ENCODE results near the gene JAKMIP2. TPM values are rescaled to one million over a fixed set of nuclear protein-coding genes. Genes with fewer than 3 reads are reported as not detected.

JAKMIP2 gene
- total and polyA plus RNA-seq, 10 of the 15 experiments (the other 5 are each of a cell fraction or from before 2014, with no cell fraction given): 0.51 to 1.8 (median 0.89) TPM

DNA sequence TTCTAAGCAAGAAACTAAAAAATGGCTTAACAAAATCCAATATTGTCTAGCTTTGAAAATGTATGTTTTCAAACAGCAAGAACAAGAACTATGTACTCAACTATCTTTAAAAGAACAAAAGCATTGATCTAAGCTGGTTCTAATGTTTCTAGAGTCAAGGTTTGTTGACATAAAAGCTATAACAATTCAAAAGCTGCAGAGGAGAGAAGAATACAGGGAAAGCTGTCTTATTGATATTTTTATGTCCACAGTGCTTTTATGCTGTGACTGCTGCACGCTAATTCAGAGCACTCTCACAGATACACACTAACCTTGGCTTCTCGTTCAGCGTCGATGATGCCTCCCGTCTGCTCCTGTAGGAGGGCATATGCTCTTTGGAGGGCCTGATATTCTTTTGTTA, 143.2 kb downstream of the JAKMIP2 start:
- H2AFZ ChIP-seq (ENCODE audit: control insufficient read depth, low read depth, low read length): no peak overlapping the region
- intact Hi-C loops (cut with micrococcal nuclease; ENCODE audit: unreplicated experiment) (no loop called here), in situ Hi-C loops (cut with MboI) (no loop called here)
- H3K4me3 ChIP-seq: no peak overlapping the region
- no TSS peak for BruUV-seq (replicated peaks)
- no peaks in the 10 kb centered on the region for H3K4me1 ChIP-seq (ENCODE audit: control insufficient read depth, insufficient read depth, low read length)
- no peaks in the 10 kb centered on the region for H4K20me1 ChIP-seq (ENCODE audit: control insufficient read depth, insufficient read depth)
- ChIA-PET POLR2A (no interaction called here), CTCF (interaction anchor here (0.9 to 3.0 kb wide), 4 partner anchors 10 to 184 kb away, joined by 3 to 12 read pairs (median 4); no protein-coding TSS in a partner anchor), RAD21 (ENCODE audit: unreplicated experiment) (no interaction called here), SMC1A (ENCODE audit: uncharacterized antibody, unreplicated experiment) (interaction anchor here (4.4 kb wide), 1 partner anchor 11 kb away, joined by 16 read pairs; no protein-coding TSS in a partner anchor)
- H3K27me3 ChIP-seq (replicated peaks in 1 of 2; ENCODE audit: control insufficient read depth in 2 of 2, insufficient read depth in 2 of 2, low read length in 1 of 2): no peaks in the 10 kb centered on the region
- no peak for TF ChIP-seq RFX5 (IDR thresholded peaks at IDR 0.05; ENCODE audit: low read depth, low read length)
- TF ChIP-seq SPI1 (IDR thresholded peaks at IDR 0.05; ENCODE audit: borderline replicate concordance, insufficient read depth, low read depth, low read length): no peak
- no peak for TF ChIP-seq TCF12 (IDR thresholded peaks at IDR 0.05; ENCODE audit: low read depth, low read length)
- H3K9me3 ChIP-seq (replicated peaks; ENCODE audit: control insufficient read depth, insufficient read depth, low read length): no peaks in the 10 kb centered on the region
- H3K4me2 ChIP-seq (ENCODE audit: control insufficient read depth, insufficient read depth): no peak overlapping the region
- H3K36me3 ChIP-seq (ENCODE audit: control insufficient read depth in 2 of 2, insufficient read depth in 2 of 2, low read length in 1 of 2): no peaks in the 10 kb centered on the region
- ATAC-seq: no peak
- H3K27ac ChIP-seq (ENCODE audit: control insufficient read depth, insufficient read depth): no peak overlapping the region
- DNase-seq (ENCODE audit: low read depth, low spot score): no peak
- H3K79me2 ChIP-seq (ENCODE audit: control insufficient read depth, insufficient read depth, low read length): no peaks in the 10 kb centered on the region
- no peak for FAIRE-seq
- H3K9ac ChIP-seq (ENCODE audit: control insufficient read depth, insufficient read depth, low read length): no peak overlapping the region
- WGBS (ENCODE audit: insufficient coverage, insufficient replicate concordance, low lambda C conversion rate, missing lambda C conversion rate): 68% methylated on average over 5 of the region's 5 CpGs

DNA sequence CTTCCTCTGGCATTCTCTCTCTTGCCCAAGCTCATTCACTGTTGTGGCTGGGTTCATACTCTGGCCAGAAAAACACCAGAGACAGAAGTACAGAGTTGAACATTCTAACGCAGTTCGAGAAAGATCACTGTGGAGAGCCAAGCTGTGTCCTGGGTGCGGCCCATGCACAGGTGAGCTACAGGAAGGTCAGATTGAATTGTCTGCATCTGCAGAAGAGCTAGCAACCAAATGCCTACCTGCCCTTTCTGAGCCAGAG, 145.9 kb downstream of the JAKMIP2 start:
- Histone ChIP-seq H3K27ac (ENCODE audit: control insufficient read depth, insufficient read depth) (no peak overlapping the region), H3K36me3 (ENCODE audit: control insufficient read depth in 2 of 2, insufficient read depth in 2 of 2, low read length in 1 of 2) (no peaks in the 10 kb centered on the region), H2AFZ (ENCODE audit: control insufficient read depth, low read depth, low read length) (no peak overlapping the region), H3K79me2 (ENCODE audit: control insufficient read depth, insufficient read depth, low read length) (no peaks in the 10 kb centered on the region), H3K4me1 (ENCODE audit: control insufficient read depth, insufficient read depth, low read length) (no peaks in the 10 kb centered on the region), H4K20me1 (ENCODE audit: control insufficient read depth, insufficient read depth) (no peaks in the 10 kb centered on the region), H3K9ac (ENCODE audit: control insufficient read depth, insufficient read depth, low read length) (no peak overlapping the region), H3K27me3 (replicated peaks in 1 of 2; ENCODE audit: control insufficient read depth in 2 of 2, insufficient read depth in 2 of 2, low read length in 1 of 2) (no peaks in the 10 kb centered on the region), H3K4me2 (ENCODE audit: control insufficient read depth, insufficient read depth) (no peak overlapping the region), H3K4me3 (no peak overlapping the region), H3K9me3 (replicated peaks; ENCODE audit: control insufficient read depth, insufficient read depth, low read length) (no peaks in the 10 kb centered on the region)
- intact Hi-C loops (cut with micrococcal nuclease; ENCODE audit: unreplicated experiment): no loop called here
- no peak for ATAC-seq
- 48% methylated on average over 3 of the region's 3 CpGs for WGBS (ENCODE audit: insufficient coverage, insufficient replicate concordance, low lambda C conversion rate, missing lambda C conversion rate)
- no TSS peak for BruUV-seq (replicated peaks)
- ChIA-PET SMC1A (ENCODE audit: uncharacterized antibody, unreplicated experiment) (interaction anchor here (0.6 kb wide), 1 partner anchor 14 kb away, joined by 3 read pairs; no protein-coding TSS in a partner anchor), POLR2A (no interaction called here), CTCF (interaction anchor here (1.0 to 1.3 kb wide), 2 partner anchors 9 kb away, joined by 3 read pairs; no protein-coding TSS in a partner anchor), RAD21 (ENCODE audit: unreplicated experiment) (no interaction called here)
- DNase-seq (ENCODE audit: low read depth, low spot score): no peak
- in situ Hi-C loops (cut with MboI): no loop called here
- no peak for FAIRE-seq
- TF ChIP-seq, protein P1, sequence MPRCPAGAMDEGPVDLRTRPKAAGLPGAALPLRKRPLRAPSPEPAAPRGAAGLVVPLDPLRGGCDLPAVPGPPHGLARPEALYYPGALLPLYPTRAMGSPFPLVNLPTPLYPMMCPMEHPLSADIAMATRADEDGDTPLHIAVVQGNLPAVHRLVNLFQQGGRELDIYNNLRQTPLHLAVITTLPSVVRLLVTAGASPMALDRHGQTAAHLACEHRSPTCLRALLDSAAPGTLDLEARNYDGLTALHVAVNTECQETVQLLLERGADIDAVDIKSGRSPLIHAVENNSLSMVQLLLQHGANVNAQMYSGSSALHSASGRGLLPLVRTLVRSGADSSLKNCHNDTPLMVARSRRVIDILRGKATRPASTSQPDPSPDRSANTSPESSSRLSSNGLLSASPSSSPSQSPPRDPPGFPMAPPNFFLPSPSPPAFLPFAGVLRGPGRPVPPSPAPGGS (IDR thresholded peaks at IDR 0.05; ENCODE audit: borderline replicate concordance, insufficient read depth, low read depth, low read length, poor library complexity, severe bottlenecking): no peak
- no peak for TF ChIP-seq MYC (IDR thresholded peaks at IDR 0.05; ENCODE audit: insufficient read depth, insufficient read length, insufficient replicate concordance, low read length, severe bottlenecking)
- TF ChIP-seq, protein P2, sequence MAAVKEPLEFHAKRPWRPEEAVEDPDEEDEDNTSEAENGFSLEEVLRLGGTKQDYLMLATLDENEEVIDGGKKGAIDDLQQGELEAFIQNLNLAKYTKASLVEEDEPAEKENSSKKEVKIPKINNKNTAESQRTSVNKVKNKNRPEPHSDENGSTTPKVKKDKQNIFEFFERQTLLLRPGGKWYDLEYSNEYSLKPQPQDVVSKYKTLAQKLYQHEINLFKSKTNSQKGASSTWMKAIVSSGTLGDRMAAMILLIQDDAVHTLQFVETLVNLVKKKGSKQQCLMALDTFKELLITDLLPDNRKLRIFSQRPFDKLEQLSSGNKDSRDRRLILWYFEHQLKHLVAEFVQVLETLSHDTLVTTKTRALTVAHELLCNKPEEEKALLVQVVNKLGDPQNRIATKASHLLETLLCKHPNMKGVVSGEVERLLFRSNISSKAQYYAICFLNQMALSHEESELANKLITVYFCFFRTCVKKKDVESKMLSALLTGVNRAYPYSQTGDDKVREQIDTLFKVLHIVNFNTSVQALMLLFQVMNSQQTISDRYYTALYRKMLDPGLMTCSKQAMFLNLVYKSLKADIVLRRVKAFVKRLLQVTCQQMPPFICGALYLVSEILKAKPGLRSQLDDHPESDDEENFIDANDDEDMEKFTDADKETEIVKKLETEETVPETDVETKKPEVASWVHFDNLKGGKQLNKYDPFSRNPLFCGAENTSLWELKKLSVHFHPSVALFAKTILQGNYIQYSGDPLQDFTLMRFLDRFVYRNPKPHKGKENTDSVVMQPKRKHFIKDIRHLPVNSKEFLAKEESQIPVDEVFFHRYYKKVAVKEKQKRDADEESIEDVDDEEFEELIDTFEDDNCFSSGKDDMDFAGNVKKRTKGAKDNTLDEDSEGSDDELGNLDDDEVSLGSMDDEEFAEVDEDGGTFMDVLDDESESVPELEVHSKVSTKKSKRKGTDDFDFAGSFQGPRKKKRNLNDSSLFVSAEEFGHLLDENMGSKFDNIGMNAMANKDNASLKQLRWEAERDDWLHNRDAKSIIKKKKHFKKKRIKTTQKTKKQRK (IDR thresholded peaks at IDR 0.05; ENCODE audit: low read depth, low read length): no peak
- no peak for TF ChIP-seq CHD1 (IDR thresholded peaks at IDR 0.05; ENCODE audit: low read depth, low read length)
- TF ChIP-seq, protein P3, sequence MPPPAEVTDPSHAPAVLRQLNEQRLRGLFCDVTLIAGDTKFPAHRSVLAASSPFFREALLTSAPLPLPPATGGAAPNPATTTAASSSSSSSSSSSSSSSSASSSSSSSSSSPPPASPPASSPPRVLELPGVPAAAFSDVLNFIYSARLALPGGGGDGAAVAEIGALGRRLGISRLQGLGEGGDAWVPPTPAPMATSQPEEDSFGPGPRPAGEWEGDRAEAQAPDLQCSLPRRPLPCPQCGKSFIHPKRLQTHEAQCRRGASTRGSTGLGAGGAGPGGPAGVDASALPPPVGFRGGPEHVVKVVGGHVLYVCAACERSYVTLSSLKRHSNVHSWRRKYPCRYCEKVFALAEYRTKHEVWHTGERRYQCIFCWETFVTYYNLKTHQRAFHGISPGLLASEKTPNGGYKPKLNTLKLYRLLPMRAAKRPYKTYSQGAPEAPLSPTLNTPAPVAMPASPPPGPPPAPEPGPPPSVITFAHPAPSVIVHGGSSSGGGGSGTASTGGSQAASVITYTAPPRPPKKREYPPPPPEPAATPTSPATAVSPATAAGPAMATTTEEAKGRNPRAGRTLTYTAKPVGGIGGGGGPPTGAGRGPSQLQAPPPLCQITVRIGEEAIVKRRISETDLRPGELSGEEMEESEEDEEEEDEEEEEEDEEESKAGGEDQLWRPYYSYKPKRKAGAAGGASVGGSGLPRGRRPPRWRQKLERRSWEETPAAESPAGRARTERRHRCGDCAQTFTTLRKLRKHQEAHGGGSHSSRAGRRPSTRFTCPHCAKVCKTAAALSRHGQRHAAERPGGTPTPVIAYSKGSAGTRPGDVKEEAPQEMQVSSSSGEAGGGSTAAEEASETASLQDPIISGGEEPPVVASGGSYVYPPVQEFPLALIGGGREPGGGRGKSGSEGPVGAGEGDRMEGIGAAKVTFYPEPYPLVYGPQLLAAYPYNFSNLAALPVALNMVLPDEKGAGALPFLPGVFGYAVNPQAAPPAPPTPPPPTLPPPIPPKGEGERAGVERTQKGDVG (CRISPR knock-in tag; IDR thresholded peaks at IDR 0.05): no peak

Measured in GM12878 (cell line).